GM04504 (cell line): ENCODE data around the gene PEX3.

ENCODE experiments used
- DNase-seq: peaks from one replicate; pipeline ENCODE4 v3.0.0-alpha.2; 2012; ENCODE audit warnings: low read depth

PEX3 gene, protein sequence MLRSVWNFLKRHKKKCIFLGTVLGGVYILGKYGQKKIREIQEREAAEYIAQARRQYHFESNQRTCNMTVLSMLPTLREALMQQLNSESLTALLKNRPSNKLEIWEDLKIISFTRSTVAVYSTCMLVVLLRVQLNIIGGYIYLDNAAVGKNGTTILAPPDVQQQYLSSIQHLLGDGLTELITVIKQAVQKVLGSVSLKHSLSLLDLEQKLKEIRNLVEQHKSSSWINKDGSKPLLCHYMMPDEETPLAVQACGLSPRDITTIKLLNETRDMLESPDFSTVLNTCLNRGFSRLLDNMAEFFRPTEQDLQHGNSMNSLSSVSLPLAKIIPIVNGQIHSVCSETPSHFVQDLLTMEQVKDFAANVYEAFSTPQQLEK

DNA sequence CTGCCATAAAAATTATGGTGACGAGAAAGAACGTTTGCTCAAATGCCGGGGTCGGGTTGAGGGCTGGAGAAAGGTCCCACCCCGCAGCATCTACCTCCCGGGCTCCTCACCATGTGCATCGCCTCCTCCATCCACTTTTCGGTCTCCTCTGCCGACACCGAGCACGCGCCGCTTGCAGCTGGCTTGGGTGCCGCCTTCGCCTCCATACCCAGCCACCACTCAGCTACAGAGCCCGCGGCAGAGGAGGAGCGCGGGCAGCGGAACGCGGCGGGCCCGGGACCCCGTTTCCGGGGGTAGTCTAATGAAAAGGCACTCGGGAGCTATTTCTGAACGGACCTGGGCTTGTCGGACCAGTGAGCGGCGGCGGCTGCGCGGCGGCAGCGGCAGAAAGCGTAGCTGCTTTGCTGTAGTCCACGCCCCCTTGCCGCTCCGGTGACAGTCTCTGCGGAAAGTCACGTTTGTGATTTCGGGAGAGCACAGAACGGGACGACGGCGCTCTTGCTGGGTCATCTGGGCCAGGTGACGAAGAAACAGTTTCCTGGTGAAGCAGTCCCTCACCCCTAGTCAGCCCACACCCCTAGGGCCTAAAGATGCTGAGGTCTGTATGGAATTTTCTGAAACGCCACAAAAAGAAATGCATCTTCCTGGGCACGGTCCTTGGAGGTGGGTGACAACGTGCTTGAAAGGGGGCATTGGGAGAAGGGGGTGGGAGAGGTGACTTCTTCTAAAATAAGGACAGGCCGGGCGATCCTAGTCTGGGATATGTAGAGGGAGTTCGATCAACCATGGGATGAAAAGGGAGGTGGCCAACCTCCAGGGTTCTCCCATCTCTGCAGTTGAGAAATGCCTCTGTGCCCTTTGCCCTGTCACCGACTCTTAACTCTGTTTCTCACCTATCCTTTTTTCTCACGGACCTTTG is at the start of gene PEX3, which contains the start of gene ADAT2:
Gene PEX3, plus strand, starts transcription at position 353 of the 919 bp plus-strand sequence. Its CDS starts 238 bp downstream, at position 591.
Gene ADAT2, minus strand, starts transcription at position 243 of the 919 bp plus-strand sequence. Its CDS starts 37 bp downstream, at position 206.
- DNase-seq: peak; percentile 84

DNA sequence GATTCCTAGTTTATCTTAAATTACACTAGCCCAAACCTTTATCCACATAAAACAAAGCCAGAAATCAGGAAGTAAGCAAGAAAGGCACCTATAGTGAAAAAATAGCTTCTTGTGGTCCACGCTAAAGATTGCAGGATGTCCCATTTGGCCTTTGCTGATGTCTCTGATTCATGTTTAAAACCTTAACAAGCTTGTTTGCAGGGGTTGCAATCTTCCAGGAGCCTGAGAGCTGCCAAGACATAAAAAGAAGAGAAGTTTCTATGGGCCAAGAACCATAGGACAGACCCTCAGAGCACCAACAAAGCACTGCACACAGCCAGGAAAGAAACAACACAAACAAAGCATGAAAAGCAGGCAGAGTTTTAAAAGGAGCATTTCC is 49.5 kb upstream of the PEX3 start:
- DNase-seq: no peak

DNA sequence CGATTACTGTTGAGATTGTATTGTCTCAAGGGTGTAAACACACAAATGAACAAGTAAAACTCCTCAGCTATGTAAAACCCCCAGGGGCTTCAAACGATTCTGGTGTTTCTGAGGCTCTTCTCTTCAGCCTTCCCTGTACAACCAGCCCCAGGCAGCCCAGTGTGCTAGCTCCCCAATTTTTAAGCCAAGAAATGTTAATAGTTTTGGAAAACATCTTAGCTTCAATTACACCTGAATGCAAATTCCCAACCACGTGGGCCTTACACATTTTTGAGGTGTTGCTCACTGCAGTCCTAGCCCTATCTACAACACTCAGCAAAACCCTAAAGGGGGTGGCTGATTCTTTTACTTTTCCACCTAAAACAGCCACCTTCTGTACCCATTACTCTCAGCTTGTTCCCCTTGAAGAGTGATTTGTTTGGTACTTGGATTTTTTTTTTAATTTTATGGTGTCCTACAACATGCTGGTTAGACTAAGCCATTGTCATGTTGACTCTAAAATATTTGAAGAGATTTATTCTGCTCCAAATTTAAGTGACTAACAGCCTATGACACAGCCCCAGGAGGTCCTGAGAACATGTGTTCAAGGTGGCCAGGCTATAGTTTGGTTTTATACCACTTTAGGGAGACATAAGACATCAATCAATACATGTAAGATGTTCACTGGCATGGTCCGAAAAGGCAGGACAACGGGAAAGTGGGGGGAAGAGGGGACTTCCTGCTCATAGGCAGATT is 48.8 kb upstream of the PEX3 start:
- no peak for DNase-seq

DNA sequence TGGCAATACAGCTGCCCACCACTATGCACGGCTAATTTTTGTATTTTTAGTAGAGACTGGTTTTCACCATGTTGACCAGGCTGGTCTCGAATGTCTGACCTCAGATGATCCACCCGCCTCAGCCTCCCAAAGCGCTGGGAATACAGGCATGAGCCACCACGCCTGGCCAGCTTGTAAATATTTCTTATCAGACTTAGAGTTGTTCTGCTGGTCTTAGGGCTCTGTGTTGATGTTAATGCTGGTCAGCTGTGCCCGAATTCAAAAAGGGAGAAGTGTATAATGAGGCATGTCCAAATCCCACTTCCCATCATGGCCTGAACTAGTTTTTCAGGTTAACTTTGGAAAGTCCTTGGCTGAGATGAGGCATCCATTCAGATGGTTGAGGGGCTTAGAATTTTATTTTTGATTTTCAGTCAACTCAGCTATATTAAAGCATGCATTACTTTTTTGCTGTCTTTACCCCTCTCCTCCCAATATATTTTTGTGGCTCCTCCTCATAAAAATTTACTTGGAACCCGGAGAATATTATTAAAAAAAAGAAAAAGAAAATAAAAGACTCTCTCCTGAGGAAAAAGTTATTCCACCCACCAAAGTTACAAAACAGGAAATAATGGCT is 47.8 kb upstream of the PEX3 start:
- no peak for DNase-seq

DNA sequence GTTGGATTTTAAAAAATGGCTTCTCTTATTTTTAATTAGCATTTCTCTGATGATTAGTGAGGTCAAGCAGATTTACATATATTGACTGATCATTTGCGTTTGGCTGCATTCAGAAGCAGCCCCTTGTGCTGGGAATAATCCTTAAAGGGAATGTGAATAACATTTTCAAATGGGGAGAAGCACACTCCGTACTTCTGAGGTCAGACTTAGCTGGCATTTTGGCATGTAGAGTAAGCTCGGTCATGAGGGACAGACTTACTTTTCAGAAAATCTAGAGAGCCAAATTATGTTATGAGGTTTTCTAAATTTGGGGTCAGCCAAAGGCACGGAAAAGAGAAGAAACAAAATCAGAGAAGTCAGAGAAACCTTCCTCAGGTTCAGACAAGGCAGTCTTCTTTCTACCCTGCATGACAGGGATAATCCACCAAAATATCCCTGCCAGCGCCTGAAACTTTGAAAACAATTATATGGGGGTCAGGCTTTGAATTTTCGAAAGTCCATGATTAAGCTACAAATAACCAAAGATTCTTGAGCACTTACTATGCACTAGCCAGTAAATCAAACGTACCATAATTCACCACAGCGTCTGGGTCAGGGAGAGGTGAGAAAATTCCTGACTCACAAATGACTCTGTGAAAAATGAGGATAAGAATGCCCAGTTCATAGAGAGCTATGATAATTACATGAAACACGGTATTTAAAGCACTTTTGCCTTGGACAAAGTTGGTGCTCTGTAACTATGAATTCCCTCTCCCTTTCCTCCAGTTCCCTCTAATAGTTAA is 45.0 kb upstream of the PEX3 start:
- peak; percentile 70 for DNase-seq

DNA sequence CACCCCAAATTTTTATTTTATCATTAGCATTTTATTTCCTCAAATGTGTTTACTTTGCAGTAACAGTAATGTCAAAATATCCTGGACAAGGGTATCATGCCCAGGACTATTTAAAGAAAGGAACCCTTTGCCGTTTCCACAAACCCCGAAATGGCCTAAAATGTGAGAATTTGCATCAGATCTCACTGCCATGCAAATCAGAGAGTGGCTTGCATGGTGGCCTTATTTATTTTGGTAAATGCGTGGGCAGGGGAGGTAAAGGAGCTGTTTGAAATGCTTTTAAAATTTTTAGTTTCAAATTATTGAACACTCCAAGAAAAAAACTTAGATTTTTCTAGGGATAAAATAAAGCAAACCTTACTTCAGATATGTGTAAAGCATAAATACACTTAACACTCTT is 43.9 kb upstream of the PEX3 start:
- DNase-seq: no peak

DNA sequence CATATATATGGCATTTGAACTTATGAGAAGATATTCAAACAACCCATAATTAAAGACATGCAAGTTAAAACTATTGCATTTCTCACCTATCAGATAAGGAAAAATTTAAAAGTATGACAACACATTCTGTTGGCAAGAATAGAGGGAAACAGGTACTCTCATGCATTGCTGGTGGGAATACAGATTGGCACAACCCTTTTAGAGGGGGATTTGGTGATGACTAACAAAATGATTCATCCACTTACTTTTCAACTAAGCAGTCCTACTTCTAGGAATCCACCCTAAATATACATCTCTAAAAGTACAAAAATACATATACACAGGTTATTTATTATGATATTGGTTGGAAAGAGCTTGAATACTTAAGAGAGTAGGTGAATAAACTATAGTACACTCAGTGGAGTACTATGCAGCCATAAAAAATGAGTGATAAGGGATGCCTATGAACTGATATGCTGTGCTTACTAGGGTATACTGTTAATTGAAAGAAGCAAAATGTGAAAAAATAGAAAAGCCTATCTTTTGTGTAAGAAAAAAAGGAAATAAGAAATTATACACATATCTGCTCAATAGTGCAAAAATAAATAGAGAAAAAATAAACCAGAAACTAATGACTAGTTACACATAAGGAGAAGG is 42.3 kb upstream of the PEX3 start:
- DNase-seq: no peak

DNA sequence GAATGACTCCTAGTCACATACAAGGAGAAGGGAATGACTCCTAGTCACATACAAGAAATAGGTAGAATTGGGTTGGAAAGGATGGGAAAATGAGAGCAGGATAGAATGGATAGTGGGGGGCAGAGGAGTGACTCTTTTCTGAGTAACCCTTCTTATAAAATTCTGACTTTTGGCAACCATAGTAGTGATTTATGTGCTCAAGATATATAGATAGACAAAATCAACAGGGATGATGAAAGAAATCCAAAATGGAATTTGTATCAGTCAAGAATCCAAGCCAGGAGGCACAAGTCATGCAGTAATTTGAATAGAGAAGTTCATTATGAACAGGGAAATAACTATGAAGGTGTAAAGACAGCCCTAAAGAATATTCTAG is 41.8 kb upstream of the PEX3 start:
- no peak for DNase-seq

DNA sequence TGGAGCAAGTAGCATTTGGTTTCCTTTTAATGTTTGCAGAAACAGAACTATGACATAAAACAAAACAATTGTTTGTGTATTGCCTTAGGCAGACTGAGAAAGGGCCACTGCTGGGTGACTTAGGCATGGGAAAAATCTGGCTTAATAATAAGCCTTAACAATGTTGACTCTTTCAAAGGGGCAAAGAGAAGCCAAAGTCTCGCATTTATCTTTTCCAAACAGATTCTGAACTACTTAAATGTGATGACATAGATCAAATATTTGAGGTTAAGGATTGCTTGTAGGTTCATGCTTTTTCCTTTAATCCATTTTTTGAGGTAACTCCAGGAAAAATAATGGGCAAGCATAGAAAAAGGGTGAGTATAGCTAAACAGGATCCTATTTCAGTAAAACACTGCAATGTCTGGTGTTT is 39.7 kb upstream of the PEX3 start:
- DNase-seq: peak; percentile 57

DNA sequence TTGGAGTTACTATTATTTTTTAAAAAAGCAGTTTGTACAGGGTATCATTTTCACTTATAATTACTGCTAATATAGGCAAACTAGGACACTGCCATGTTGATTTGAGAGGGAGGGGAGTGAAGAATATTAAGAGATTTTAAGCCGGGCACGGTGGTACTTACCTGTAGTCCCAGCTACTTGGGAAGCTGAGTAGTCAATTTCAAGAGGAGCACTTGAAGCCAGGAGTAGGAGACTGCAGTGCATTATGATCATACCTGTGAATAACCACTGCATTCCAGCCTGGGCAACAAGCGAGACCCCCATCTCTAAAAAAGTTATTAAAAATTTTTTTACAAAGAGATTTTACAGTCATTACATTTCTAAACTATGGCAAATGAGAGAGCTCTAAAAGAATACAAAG is 35.8 kb upstream of the PEX3 start:
- DNase-seq: no peak

DNA sequence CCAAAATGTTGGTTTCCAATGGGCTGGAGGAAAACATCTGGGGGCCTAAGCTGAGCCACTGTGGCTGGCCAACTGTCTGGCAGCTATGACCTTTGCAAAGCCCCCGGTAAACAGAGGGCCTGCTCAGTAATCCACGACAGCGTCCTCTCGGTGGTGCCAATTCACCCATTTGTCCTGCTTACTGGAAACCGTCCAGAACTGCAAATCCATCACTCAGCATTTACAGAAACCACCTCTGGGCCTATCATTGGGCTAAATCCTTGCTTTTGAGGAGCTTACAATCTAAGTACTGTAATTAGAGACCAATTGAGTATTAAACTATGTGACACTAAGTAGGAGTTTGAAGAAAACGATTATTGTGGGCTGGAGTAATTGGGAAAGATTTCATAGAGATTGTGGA is 31.1 kb upstream of the PEX3 start:
- DNase-seq: no peak

DNA sequence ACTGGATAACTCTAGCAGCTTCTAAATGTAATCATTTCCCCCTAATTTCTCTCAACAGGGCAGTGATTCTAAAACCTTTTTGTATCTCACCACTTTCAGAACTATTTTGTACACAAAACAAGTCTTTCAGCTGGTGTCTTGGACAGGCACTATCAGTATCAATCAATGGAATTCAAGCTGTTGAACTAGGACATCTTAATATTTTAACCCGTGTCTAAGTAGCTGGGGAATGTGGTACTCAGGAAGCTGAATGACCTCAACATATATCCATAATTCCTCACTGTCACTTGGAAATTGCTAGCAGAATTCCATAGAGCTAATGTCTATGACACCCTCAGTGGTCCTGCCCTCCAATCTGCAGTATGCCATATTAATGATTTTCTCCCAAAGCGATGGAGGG is 24.6 kb upstream of the PEX3 start:
- no peak for DNase-seq

DNA sequence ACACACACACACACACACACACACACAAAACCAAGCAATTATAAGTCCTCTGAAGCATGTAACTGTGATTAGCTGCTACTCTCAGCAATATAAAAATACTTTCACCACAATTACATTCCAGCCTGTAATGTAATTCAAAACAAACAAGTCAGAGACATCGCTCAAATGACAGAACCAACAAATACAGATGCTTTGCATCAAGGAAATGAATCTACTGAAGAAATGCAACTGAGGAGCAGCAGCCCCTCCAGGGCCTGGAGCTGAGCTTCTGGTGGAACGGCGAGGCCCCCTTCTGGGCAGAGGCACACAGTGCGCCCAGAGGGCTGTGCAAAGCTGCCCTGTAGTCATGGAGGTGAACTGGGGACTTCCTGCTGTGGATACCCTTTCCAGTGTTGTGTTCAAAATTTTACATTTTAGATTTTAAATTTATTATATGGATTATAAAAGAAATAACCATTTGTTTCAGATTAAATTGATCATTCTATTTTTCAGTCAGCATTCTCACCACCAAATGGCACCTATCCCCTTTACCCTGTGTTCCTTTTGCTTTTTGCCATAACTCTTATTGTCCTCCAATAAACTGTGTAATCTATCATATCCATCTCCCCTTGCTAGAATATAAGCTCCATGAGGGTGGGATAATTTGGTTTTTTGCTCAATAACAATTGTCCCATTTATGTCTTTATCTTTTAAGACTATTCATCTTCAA is 23.3 kb upstream of the PEX3 start:
- DNase-seq: peak; percentile 81

DNA sequence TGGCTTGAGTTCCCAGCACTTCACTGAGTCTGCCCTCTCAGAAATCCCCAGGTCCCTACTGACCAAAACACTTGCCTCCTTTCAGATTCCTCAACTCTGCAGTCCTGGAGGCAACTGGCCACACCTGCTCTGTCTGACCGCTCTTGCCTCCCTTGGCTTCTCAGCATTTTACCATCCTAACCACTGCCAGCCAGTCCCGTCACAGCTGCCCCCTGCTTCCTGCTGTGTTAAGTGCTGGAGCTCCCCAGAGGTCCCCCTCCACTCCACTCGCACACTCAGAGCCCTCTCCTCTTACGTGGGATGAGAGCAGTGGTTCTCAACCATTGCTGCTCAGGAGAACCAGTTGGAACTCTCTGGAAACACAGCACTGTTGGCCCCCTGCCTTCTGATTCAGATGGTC is 20.6 kb upstream of the PEX3 start:
- DNase-seq: no peak

DNA sequence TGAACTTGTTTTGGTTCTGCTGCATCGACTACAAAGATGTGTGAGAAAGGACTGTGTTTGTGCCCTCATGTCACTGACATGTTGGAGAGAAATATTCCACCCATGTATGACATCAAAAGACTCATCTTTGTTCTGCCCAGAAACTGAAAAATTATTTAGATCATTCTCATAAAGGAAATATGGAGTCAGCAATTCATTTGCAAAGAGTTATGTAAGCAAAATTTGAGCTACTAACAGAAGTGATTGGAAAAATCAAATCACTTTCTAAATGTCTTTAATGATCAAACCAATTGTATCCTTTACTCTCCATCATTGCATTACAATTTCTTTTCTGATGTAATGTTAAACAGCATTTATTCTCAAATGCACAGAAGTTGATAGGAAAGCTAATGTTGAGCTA is 19.4 kb upstream of the PEX3 start:
- no peak for DNase-seq

DNA sequence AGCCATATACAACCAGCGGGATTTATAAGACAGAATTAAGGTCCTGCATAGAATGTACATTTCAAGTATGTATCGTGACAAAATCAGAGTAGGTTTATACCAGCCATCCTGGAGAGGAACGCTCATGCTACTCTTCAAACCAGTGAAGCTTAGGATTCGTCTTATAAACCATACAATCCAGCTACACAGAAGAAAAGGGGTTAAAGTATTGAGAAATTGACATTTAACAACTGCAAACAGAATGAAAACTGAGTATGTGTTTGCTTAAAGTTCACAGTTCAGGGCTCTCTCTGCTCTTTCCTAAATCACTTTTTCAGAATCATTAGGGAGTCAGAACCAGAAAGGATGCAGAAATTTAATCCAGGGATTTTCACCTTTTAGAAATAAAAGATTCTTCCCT is 18.0 kb upstream of the PEX3 start:
- no peak for DNase-seq

DNA sequence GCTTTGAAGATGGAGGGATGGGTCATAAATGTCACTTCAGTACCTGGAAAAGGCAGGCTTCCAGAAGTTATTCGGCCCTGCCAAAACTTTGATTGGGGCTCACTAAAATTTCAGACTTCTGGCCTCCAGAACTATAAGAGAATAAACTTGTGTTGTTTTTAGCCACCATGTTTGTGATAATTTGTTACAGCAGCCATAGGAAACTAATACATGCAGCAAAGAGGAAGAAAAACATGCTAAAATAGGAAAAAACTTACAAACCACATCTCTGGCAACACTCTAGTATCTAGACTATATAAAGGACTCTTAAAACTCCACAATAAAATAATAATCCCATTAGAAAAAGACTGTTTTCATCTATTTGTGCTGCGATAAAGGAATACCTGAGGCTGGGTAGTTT is 9.6 kb upstream of the PEX3 start:
- no peak for DNase-seq

DNA sequence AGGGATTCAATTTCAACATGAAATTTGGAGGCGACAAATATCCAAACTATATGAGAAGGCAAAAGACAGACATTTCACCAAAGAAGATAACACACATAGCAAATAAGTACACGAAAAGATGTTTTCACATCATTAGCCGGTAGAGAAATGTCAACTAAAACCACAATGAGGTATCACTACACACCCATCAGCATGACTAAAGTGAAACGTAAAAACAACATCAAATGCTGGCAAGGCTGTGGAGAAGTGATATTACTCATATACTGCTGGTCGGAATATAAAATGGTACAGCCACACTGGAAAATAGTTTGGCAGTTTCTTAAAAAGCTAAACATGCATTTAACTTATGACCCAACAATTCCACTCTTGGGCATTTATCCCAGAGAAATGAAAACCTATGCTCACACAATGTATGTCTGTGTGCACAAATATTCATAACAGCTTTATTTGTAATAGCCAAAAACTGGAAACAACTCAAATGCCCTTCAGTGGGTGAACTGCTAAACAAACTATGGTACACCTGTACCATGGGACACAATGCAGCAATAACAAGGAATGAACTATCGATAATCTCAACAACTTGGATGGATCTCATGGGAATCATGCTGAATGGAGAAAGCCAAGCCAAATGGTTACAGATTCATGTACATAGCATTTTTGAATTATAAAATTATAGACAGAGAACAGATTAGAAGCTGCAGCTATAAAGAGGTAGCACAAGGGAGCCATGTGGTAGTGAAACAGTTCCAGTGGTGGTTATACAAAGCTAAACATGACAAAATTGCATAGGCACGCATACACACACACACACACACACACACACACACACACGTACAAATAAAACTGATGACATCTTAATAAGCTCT is 8.7 kb upstream of the PEX3 start:
- DNase-seq: peak; percentile 31

DNA sequence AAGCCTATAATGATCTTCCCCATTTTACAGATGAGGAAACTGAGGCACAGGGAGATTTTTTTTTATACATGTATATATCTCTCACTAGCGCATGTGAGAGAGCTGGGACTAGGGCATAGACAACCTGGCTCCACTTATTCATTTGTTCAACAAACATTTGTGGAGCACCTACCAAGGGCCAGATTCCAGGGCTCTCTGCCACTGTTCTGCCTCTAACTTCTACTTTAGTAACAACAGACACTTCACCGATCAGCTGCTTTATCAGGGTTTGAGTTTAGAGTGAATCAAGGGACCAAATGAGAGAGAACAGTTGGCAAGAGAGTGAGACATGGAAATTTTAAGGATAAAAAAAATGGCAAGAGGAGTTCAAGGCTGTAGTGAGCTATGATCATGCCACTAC is 7.5 kb upstream of the PEX3 start:
- no peak for DNase-seq
